Hindlimb muscle (tissue), 1 donor: ENCODE results near the gene LCA5. TPM values are rescaled to one million over a fixed set of nuclear protein-coding genes. Genes with fewer than 3 reads are reported as not detected.
A peak's percentile ranks its signal among the peaks of the same experiment; 100 is the strongest.
"Not testable (repeated sequence)": the region's sequence is repeated elsewhere in the genome, so short reads cannot be mapped to it uniquely, and the experiment has no call there.

ENCODE experiments used
- DNase-seq: peaks from one replicate; pipeline ENCODE4 v3.0.0-alpha.2; 2013
- polyA plus RNA-seq: library from polyadenylated mRNA; unstranded; fragments of 120-200 nt; gene quantifications from one replicate; pipeline ENCODE4 v1.2.1, GENCODE V29; 2013; ENCODE audit not compliant: insufficient read length

LCA5 gene
- polyA plus RNA-seq, 1 donor = 4.1 TPM

GRCh38 chr6:79536585-79536953, 661 bp downstream of the LCA5 start:
- peak; percentile 48 for DNase-seq

GRCh38 chr6:79529567-79529966, 7.7 kb downstream of the LCA5 start:
- DNase-seq = not testable (repeated sequence)

GRCh38 chr6:79526897-79527296, 10.3 kb downstream of the LCA5 start:
- DNase-seq = no peak

DNA sequence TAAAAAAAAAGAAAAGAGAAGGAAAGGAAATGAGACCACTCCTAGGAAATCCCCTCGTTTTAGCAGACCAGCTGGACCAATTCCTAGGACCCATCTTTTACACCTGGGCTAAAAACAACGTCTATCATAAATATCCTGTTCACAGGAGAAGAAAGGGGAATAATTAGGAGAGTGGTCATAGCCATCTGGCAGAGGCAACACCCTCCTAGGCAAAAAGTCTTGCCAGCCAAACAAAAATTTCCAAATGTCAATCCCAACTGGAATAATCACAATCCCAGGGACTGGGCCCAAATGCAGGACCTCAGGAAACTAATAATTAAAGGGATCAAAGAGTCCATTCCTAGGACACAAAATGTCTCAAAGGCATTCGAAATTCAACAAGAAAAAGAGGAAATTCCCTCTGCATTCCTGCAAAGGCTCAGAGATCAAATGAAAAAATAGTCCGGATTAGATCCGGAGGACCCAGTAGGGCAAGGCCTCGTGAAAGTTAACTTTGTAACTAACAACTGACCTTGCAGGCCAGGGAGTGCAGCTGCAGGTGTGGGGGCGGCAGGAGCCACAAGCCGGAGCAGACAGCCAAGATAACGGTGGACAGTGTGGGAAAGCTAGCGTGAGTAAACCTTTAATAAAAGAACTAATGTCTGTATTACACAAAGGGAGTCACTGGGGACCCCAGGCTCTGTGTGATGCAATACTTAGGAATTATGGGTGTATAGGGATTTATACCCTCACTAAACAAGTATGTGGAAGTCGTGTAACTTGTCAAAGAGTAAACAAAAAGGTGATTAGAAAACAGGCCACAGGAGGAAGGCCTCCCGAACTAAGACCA, 11.7 kb downstream of the LCA5 start:
- DNase-seq = no peak

DNA sequence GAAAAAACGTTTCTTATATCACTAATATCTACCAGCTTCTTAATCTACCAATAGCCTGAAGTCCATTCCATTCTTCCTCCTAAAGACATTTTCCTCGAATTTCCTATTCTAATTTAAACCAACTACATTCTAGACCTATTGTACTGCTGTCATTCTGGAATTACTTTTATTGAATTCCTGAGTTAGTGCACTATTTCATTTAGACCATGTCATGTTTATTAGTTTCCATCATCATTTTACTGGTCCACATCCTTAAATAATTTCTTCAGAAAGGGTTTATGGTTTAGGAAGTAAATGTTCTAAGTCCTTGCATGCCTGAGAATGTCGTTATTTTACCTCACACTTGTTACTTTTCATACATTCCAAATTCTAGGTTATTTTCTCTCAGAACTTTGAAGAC, 13.2 kb downstream of the LCA5 start:
- DNase-seq = no peak

DNA sequence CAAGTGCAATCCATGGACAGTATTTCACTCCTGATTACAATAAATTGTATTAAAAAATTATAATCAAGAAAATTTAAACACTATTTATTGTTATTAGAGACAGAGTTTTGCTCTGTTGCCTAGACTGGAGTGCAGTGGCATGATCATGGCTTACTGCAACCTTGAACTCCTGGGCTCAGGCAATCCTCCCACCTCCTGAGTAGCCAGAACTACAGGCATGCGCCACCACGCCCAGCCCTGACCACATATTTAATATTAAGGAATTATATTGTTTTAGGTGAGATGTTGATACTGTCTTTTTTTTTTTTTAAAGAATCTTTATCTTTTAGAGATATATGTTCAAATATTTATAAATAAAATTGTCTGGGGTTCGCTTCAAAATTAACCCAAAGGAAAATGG, 14.6 kb downstream of the LCA5 start:
- no peak for DNase-seq

DNA sequence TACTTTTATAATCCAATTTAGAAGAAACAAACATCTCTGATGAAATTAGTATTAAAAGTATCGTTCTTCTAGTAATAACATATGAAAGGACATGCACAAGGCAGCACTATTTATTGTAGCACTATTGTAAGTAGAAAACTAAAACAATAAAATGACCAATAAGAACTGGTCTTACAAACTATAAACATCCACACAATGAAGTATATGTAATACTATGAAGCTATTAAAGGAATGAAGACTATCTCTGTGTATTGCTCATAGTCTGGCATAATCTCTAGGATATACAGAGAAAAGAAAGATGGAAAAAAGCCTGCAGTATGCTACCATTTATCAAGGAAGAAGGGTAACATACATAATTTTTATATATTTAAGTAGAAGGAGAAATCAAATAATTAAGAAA, 16.7 kb downstream of the LCA5 start:
- no peak for DNase-seq

- no peak for DNase-seq
Observed at GRCh38 chr6:79518842-79519241, 18.4 kb downstream of the LCA5 start.

GRCh38 chr6:79515436-79515835, 21.8 kb downstream of the LCA5 start:
- DNase-seq = no peak

- DNase-seq = no peak
Observed at GRCh38 chr6:79513111-79513510, 24.1 kb downstream of the LCA5 start.

GRCh38 chr6:79512014-79512413, 25.2 kb downstream of the LCA5 start:
- no peak for DNase-seq

- DNase-seq = no peak
Observed at GRCh38 chr6:79510707-79511106, 26.5 kb downstream of the LCA5 start.

GRCh38 chr6:79506251-79506650, 31.0 kb downstream of the LCA5 start:
- DNase-seq = no peak

DNA sequence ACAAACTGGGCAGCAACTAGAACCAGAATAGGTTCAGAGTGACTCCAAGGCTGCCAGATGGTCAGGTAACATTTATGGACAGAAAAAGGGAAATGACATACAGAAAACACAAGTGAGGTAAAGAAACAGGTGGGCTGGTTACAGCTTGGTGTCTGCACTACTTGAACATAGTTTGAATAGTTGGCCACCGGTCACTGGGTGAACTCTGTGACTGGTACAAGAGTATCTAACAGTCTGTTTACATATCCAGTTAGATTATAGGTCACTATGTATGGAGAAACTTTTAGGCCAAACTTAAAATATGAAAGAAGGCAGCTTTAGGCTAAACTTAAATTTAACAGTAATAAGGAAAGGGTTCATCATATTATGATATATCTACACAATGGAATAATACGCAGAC, 32.9 kb downstream of the LCA5 start:
- no peak for DNase-seq

DNA sequence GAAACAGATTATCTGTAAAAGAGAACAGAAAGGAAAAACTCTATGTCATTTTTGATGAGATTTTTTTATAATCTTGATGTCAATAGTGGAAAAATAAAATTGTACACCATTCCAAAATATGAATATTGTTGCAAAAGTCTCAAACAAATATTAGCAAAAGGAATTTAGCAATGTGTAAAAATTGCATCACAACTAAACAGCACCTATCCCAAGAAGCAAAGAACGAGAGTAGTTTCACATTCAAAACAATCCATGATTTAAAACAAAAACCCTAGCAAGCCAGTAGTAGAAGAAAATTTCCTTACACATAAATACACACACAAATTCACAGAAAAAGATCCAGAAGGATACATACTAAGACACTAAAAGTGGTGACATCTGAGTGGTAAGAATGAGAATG, 38.4 kb downstream of the LCA5 start:
- DNase-seq = no peak

- no peak for DNase-seq
Observed at GRCh38 chr6:79495246-79495645, 42.0 kb downstream of the LCA5 start.

DNA sequence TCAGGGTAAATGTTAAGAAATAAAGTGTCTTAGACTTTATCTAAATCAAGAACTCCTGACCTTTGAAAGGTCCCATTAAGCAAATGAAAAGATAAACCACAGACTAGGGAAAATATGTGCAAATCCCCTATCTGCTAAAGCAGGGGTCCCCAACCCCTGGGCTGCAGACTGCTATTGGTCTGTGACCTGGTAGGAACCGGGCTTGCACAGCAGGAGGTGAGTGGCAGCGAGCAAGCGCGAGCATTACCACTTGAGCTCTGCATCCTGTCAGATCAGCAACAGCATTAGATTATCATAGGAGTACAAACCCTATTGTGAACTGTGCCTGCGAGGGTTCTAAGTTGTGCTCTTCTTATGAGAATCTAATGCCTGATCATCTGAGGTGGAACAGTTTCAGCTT, 42.4 kb downstream of the LCA5 start:
- DNase-seq = no peak

DNA sequence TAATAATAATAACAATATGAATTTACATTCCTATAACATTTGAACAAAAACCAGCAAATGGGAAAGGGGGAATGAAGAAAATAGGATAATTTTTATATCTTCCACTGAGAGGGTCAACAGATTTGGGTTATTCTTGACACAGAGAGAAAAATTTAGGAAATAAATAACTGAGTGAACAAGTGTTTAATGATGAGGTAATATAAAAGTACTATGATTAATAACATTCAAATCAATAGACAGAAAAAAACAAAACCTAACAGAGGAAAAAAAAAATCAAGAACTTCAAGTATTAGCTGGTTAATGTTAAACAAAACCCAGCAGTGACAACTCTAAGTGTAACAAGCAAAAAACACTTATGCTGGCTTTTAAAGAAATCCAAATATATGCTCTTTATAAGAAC, 66.5 kb downstream of the LCA5 start:
- DNase-seq = no peak

- no peak for DNase-seq
Observed at GRCh38 chr6:79469376-79470246, 67.6 kb downstream of the LCA5 start.

- no peak for DNase-seq
Observed at GRCh38 chr6:79468587-79468986, 68.6 kb downstream of the LCA5 start.

DNA sequence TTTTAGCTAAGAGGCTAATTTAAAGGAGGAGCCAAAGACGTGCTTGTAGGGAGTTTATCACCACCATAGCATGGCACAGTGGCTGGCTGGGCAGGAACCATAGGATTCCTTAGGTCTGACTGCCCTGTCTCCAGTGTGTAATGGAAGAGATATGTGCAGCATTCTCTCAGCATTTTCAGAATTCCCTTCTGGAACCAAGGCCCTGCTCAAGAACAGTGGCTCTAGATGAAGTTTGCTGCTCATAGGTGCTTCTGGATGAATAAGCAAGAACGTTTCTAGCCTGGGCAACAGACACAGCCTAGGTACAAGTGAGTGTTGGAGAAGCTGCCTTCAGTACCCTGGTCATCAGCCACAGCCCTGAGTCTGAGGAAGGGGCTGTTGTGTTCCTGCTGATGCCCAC, 69.1 kb downstream of the LCA5 start:
- no peak for DNase-seq

GRCh38 chr6:79467716-79468115, 69.5 kb downstream of the LCA5 start:
- no peak for DNase-seq

- peak; percentile 17 for DNase-seq
Observed at GRCh38 chr6:79466207-79466834, 70.9 kb downstream of the LCA5 start.
